ENCODE results near the gene GTF2H3.
"Not testable (repeated sequence)": the region's sequence is repeated elsewhere in the genome, so short reads cannot be mapped to it uniquely, and the experiment has no call there.

Gene GTF2H3

DNA sequence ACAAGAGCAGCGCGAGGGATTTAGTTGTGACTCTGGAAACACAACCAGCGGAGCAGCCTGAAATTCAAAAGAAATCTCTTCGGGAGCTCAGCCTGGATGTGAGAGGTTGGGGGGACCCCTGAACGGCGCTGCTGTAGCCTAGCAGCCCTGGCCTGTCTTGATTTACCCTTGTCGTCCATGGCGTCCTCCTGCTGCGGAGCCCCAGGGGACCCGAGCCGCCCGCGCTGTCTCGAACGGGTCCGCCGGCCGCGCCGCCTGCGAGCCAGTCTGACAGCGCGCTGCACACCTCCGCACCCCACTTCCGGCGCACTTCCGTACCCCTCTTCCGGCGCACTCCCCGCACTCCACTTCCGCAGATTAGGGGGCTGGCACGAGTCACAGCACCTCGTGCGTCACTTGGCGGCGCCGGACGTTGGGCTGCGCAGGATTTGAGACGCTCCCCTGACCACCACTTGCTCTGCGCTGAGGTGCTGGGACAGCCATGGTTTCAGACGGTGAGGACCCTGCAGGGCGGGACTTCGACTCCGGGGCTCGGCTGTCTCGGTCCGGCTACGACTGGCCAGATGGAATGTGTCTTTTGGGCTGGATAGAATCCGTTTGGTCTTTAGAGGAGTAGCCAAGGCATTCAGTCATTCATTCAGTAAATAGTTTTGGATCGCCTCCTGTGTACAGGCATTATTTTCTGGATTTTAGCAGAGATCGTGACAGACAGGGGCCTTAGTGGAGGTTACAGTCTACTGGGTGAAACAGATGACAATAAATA is at the start of gene GTF2H3, which contains the start of gene EIF2B1:
Gene GTF2H3, plus strand, starts transcription at position 451 of the 763 bp plus-strand sequence. Its CDS starts 31 bp downstream, at position 482.
Gene EIF2B1, minus strand, starts transcription at position 308 of the 763 bp plus-strand sequence. Its CDS starts 129 bp downstream, at position 179.
- DNase-seq = peak; percentile 99

DNA sequence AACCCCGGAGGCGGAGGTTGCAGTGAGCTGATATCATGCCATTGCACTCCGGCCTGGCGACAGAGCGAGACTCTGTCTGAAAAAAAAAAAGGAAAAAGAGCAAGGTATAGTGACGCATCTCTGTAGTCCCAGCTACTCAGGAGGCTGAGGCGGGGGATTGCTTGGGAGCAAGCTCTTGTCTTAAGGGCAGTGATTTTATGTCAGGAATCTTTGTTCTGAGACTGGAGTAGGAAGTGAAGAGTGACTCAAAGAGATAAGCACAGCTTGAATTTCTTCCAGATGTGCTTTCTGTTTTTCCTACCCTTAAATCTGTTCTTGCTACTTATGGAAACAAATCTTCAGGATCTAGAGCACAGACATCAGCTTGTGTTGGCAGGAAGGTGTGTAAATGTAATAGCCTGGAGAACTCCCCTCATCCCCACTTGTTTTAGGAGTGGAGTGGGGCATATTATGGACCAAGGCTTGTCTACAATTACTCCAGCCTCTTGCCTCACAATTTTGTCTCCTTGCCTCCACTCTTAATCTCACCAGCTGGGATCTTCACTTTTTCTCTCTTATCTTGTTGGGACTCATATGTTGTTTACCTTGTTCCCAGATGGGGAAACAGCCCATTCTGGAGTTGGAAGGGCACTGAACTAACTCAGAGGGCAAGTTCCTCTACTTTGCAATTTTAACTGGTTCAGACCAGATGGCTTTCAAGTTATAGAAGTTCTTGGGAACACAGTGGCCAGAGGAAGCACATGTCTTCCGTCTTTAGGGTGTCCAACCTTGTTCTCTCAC is 41.7 kb upstream of the GTF2H3 start:
- no peak for DNase-seq

DNA sequence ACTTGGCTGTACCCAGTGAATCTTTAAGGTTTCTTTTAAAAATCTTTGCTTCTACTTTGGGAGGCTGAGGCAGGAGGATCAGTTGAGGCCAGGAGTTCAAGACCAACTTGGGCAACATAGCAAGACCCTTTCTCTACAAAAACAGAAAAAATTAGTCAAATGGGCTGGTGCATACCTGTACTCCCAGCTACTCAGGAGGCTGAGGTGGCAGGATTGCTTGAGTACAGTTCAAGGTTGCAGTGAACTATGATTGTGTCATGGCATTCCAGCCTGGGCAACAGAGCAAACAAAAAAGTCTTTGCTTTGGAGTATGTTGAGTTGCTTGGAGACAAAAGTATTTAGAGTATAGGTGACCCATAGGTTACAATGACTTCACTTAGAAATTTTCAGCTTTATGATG is 37.9 kb upstream of the GTF2H3 start:
- DNase-seq = no peak

DNA sequence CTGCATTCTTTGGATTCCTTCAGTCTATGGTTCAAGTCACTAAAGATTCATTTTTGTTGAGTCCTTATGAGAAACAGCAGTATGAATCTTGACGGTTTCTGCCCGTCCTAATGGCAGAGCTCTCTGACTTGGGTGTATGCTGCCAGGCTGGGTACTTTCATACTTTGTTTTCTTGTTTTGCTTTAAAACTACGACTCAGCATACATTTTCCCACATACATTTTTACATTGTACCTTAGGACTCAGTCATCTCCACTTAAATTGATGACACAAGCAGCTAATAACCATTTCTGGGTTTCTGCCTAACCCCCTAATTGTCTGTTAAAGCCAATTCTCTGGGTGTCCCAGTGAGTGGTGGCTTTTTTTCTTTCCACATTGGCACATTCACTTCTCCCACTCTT is 36.5 kb upstream of the GTF2H3 start:
- no peak for DNase-seq

DNA sequence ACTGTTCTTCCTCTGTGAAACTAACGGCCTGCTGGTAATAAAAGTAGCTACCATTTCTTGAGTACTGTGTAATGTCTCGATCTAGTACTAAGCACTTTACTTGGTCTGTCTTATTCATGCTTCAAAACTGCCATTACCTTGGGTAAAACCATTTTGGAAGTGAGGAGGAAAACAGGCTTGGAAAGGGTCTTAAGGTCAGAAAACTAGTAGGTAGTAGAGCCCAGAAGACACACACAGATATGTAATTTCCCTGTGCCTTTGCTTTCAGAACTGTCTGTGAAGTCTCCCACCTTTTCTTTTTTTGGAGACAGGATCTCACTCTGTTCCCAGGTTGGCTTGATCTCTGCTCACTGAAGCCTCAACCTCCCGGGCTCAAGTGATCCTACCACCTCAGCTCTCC is 35.1 kb upstream of the GTF2H3 start:
- no peak for DNase-seq

DNA sequence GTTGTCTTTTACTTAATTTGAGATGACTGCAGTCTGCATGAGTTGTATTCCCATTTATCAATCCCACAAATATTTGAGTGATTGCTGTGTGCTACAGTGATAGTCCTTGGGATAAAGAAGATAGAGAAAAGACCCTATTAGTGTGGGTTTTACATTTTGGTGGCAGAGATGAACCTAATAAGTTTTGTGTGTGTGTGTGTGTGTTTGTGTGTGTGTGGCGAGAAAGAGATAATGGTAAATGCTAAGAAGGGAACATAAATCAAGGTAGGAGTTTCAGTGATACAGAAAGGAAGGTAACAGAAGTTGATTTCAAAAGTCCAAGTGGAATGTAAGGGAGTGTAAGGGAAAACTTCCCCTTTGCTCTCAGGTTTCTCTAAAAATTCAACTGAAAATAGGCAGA is 34.3 kb upstream of the GTF2H3 start:
- DNase-seq = no peak

DNA sequence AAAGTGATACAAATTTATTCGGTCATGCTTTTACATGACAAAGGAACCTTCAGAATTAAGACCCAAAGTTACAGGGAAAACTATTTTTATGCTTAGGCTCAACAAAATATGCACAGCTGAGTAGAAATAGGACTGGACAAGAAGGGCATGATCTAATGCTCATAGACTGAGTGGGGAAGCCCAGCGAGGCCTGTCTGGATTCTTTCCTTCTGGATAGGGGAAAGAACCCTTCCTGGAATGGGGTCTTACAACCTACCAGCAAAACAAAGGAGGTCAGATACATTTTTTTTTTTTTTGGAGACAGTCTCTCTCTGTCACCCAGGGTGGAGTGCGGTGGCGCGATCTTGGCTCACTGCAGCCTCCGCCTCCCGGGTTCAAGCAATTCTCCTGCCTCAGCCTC is 33.9 kb upstream of the GTF2H3 start:
- no peak for DNase-seq

DNA sequence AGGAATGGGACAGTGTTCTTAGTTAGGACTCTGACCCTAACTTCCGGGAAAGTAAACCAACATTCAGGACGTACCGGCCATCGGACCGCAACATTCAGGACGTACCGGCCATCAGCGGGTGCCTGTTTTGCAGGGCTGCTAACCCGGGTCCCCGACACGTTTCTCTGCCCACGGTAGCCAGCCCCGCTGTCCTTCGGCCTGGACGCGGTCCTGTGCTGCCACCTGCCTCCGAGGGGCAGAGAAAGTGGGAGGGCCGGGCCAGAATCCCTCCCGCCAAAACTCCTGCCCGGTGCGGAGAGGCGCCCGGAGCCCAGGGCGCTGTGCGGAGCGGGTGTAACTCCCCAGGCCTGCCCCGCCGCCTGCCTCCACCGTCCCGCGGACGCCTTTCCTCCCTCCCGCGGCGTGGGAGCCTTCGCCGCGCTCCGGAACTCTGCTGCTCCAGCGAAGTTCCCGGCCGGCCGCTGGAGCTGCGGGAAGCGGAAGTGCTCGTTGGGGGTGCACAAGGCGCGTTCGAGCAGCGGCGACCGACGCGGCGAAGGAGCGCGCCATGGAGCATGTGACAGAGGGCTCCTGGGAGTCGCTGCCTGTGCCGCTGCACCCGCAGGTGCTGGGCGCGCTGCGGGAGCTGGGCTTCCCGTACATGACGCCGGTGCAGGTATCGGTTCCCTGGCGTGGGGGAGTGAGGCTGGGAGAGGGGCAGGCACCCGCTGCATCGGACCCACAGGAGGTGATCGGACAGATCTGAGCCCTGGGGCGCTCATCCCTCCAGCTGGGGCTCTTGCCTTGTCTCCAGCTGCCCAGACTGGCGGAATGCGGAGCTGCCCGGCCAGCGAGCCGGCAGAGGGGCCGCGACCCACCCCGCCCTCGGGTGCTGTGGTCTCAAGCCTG is 31.8 kb upstream of the GTF2H3 start, which contains the start of gene DDX55:
Gene DDX55, plus strand, starts transcription at position 498 of the 888 bp plus-strand sequence. Its CDS starts 50 bp downstream, at position 548.
- peak; percentile 94 for DNase-seq

DNA sequence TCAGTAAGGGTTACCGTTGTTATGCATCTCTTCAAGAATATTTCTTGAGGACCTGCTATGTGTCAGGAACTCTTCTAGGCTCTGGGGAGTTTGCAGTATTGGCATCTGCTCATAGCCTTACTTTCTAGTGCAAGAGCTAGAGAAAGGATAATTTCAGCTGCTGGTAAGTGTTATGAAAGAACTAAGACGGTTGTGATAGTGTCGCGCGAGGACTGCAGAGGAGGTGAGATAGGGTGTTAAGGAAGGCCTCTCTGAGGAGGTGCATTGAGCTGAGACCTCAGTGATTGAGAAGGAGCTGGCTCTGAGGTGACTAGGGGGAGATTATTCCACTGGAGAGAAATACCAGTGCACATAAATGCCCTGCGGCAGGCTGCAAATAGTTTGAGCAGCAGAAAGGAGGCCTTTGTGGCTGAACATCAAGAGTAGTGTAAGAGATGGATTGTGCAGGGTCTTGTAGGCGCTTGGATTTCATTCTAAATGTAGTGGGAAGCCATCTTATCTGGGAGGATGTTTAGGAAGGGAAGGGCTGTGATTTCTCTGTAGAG is 30.9 kb upstream of the GTF2H3 start:
- DNase-seq = no peak

DNA sequence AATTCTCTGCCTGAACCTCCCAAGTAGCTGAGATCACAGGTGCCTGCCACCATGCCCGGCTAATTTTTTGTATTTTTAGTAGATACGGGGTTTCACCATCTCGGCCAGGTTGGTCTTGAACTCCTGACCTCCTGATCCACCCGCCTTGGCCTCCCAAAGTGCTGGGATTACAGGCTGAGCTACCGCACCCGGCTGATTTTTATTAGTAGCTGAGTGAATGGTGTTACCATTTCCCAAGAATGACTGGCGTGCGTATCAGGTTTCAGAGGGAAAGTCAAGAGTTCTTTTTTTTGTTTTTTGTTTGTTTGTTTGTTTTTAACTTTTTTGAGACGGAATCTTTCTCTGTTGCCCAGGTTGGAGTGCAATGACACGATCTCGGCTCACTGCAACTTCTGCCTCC is 30.1 kb upstream of the GTF2H3 start:
- DNase-seq = not testable (repeated sequence)

DNA sequence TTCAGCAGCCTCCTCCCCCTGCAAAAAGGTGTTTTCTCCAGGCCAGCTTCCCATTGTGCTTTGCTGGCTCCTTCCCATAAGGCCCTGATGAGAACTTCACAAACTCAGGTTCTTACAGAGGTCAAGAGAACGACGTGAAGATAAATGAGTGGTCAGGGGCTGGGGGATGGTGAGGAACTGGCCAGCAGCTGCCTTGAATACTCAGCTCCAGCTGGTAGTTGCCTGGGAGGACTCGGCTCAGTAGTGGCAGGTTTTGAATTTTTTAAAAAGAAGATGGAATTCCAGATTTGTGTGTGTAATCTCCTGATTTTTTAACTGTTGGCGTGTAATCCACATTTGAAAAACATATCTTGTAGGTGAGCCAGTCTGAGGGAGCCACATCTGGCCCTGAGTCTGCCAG is 25.9 kb upstream of the GTF2H3 start:
- no peak for DNase-seq

DNA sequence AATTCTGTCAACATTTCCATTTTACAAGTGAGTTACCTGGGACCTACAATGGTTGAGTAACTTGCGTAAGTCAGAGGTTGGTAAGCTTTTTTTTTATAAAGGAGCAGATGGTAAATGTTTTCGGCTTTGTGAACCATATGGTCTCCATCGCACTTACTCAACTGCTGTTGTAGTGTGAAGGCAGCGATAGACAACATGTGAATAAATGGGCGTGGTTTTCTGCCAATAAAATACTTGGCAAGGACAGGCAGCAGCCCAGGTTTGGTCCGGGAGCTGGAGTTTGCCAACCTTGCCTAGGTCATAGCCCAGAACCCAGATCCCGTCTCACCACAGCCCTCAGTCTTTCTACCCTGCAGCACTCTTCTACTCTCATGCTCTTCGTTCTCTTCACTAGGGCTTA is 25.4 kb upstream of the GTF2H3 start:
- peak; percentile 44 for DNase-seq

DNA sequence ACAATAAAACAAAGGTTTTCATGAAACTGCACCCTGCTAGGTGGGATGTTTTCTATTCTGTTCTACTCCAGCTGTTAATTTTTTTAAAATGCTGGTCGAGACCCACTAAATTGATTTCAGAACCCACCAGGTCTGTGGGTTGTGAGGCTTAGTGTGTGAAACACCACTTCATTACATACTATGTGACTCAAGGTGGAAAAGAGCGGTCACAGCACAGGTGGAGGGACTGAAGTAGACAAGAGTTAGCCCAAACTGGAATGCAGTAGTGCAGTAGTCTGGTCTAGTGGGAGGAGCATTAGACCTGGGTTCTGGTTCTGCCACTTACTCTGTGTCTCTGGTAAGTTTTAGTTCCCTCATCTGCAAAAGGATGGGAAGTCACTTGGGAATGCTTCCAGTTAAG is 19.5 kb upstream of the GTF2H3 start:
- DNase-seq = no peak

DNA sequence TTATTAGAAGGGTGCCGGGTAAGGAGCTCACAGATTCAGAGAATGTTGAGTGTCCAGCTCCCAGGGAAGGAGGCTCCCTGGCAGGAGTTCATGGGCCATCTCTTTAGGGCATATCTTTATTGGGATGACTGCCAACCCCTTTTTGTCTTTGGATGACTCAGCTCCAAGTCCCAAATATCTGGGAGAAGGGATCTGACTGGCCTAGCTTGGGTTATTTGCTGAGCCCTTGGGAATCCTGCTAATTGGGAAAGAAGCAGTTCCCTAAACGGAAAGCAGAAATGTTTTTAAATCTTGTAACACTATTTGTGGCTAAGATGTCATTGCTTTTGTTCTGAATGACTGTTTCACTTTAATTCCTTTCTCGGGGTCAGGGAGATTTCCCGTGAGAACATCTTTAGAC is 19.1 kb upstream of the GTF2H3 start:
- no peak for DNase-seq

DNA sequence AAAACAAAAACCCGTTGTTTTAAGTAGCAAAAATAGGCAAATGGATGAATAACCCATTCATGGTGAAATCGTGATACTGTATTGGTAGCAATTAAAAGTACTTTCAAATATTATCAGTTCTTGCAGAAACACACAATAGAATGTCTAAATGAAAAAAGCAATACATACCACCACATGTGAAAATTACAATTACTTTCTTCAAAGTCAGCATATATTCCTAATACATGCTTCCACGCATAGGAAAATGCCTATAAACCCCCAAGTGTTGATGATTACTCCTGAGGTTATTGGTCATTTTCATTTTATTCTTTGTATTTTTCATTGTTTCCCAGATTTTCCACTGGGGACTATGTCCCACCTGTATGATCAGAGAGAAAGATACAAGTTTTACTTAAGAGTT is 16.5 kb upstream of the GTF2H3 start:
- DNase-seq = no peak

DNA sequence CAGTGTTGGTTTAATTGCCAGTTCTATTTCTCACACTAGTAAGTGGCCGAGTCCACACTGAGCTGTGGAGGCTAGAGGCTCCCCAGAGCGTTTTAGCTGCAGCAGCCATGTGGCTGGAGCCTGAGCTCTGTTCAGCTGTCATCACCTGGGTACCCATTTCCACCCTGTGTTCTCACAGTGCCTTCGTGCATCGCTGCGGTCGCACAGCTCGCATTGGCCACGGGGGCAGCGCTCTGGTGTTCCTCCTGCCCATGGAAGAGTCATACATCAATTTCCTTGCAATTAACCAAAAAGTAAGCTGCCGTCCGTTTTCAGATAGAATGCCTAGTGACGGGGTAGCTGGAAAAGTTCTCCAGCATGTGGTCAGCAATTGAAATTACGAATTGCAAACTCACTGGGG is 16.0 kb upstream of the GTF2H3 start:
- no peak for DNase-seq

DNA sequence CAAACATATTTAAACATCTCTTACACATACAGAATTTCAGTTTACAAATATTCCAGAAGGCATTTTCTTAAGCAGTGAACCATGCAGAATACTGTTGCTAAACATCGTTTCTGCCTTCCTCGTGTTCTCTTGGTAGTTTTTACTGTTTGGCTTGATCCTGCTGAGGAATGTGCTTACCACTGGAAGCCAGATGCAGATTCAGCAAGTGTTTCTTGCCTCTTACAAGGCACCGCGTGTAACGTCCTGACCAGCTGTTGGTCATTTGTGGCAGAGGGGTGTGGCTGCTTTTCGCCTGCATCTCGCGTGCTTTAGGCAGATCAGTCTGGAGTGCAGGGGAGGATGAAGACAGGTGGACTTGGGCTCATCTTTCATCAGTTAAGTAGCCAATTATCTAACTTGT is 12.5 kb upstream of the GTF2H3 start:
- DNase-seq = no peak

DNA sequence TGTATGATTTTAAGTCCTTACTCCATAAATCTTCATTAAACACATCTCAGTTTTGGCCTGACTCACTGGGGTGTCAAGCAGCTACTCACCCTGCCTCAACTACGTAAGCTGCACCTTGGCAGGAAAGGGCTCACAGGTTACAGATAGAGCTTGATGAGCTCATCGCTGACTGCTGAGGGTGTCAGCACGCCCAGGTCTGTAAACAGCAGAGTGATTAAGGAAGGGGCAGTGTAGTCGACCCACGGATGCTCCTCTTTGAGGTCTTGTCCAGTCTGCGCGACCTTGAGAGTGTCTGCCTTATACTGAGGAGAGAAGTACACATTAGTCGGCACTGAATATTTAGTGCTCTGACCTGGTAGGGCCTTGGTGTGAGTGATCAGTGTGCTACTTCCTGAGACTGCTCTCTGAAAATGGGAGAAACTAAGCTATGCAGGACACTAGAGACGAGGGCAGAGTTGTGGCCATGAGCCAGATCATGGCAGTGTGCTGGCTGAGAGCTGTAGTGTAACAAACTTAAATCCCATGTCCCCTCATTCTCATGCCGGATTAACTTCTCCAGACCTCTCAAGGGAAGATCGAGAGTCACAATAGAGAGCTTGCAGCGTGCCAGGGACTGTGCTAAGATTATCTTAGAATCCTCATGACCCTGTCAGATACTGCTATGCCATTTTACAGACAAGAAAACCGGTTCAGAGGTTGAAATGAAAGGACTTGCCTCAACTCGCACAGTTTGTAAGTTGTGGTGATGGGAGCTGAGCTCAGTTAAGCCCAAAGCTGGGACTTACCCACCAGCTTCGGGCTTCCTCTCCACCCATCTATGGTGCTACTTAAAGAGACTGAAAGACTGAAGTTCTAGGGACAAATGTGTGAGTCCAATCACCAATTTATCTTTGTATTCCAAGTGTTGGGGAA is 11.8 kb upstream of the GTF2H3 start:
- no peak for DNase-seq

DNA sequence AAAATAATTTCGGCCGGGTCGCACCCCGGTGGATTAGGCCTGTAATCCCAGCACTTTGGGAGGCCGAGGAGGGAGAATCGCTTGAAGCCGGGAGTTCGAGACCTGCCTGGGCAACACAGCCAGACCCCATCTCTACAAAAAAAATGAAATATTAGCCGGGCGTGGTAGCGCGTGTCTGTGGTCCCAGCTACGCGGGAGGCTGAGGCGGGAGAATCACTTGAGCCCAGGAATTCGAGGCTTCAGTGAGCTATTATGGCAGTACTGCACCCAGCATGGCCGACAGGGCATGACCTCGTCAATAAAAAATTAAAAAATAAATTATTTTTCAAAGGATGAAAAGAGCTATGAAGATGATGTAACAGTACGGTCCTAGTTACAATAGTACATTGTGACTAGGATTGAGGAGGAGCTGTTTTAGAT is 523 bp downstream of the GTF2H3 start:
- DNase-seq = no peak

DNA sequence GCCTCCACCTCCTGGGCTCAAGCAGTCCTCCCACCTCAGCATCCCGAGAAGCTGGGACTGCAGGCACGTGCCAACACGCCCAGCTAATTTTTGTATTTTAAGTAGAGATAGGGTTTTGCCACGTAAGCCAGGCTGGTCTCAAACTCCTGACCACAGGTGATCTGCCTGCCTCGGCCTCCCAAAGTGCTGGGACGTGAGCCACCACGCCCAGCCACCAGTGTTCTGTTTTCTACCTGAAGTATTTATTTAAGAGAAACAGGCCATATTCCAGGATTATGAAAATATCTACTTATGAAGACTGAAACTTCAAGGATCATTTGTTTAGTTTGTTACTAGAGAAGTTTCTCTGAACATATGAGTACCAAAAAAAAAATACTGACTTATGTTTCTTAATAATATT is 10.3 kb downstream of the GTF2H3 start:
- no peak for DNase-seq

DNA sequence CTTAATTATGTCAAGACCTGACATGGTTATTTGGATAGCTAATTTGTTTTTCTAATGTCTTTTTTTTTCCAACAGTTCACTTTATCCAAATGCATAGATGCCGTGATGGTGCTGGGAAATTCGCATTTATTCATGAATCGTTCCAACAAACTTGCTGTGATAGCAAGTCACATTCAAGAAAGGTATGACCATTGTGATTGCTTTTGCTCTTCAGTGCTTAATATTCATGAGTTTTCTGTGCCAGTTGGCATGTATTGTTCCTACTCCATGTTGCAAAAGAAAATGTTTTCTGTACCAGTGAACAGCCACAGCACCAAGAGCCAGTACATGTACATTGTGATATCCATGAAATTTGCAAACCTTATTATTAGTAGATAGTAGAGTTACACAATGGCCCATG is 11.8 kb downstream of the GTF2H3 start:
- no peak for DNase-seq

DNA sequence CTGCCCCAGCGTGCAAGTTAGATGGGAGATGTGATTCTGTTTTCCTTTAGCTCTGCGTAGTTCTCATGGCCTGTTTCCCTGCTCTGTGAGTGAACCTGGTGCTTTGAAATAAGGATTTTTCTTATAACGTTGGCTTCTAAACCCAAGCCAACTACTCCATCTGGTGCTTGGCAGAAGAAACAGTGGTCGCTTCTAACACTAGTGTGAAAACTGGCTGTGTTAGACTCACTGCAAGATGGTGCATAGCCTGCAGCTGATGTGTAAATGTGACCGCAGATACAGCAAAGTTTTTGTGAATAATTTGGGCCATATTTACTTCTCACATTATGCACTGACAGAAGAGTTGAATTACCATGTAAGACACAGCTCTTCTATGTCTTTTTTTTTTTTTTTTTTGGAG is 12.2 kb downstream of the GTF2H3 start:
- DNase-seq = no peak

Measured in islet precursor cell (in vitro differentiated cells).